Nephron progenitor cell (in vitro differentiated cells): Measurements from ENCODE around the gene ABLIM3.

Source experiments
- DNase-seq: peaks from one replicate; pipeline ENCODE4 v3.0.0; 2021
- H3K27ac Mint-ChIP-seq: 2 replicates; pipeline ENCODE4 v1.8.0; 2021; ENCODE audit warnings: mild to moderate bottlenecking, moderate library complexity, mixed read lengths
- H3K27me3 Mint-ChIP-seq: 2 replicates; pipeline ENCODE4 v1.8.0; 2021; ENCODE audit warnings: mild to moderate bottlenecking, low read depth, mixed read lengths; ENCODE audit not compliant: poor library complexity
- H3K36me3 Mint-ChIP-seq: 2 replicates; pipeline ENCODE4 v1.8.0; 2021; ENCODE audit warnings: low read depth, mixed read lengths
- H3K4me1 Mint-ChIP-seq: 2 replicates; pipeline ENCODE4 v1.8.0; 2021; ENCODE audit warnings: mixed read lengths
- H3K4me3 Mint-ChIP-seq: 2 replicates; pipeline ENCODE4 v1.8.0; 2021; ENCODE audit warnings: mild to moderate bottlenecking, moderate library complexity, mixed read lengths
- H3K9me3 Mint-ChIP-seq: 2 replicates; pipeline ENCODE4 v1.8.0; 2021; ENCODE audit warnings: mild to moderate bottlenecking, moderate library complexity, mixed read lengths
- TF ChIP-seq, protein P1 (sequence below): fragments of 200-600 bp; sonication (generic); IDR thresholded peaks from 2 replicates; pipeline ENCODE4 v1.5.0; 2021; ENCODE audit warnings: antibody characterized with exemption

The ABLIM3 gene

DNA sequence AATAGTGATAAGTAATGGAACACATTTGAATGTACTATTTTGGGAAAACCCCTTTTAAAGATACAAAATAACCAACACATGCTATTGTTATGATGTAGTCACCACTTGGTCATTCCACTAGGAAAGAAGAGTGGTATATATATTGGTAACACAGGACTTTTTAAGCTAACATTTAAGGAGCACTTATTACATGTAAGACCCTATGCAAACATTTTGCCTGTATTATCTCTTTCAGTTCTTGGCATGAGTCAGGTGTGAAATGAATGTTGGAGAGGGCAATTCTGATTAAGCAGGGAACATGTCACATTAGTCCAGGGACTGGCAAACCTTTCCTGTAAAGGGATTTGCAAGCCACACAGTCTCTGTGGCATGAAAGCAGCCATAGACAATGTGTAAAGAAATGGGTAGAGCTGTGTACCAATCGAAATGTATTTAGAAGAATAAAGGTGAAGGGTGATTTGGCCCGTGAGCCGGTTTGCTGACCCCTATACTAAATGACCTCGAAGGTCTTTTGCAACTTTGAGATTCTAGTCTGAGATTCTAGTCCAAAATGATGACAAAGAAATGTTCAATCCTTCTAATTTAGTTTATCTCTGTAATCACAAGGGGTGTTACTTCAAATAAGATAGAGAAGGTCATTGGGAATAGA is 15.3 kb downstream of the ABLIM3 start:
- DNase-seq = no peak
- Mint-ChIP-seq H3K9me3 (no peaks in the 10 kb centered on the region), H3K27ac (no peak overlapping the region), H3K27me3 (peaks cover 7% of the 10 kb centered on the region), H3K4me1 (peaks cover 12% of the 10 kb centered on the region), H3K4me3 (no peak overlapping the region), H3K36me3 (no peaks in the 10 kb centered on the region)
- TF ChIP-seq, protein P1, sequence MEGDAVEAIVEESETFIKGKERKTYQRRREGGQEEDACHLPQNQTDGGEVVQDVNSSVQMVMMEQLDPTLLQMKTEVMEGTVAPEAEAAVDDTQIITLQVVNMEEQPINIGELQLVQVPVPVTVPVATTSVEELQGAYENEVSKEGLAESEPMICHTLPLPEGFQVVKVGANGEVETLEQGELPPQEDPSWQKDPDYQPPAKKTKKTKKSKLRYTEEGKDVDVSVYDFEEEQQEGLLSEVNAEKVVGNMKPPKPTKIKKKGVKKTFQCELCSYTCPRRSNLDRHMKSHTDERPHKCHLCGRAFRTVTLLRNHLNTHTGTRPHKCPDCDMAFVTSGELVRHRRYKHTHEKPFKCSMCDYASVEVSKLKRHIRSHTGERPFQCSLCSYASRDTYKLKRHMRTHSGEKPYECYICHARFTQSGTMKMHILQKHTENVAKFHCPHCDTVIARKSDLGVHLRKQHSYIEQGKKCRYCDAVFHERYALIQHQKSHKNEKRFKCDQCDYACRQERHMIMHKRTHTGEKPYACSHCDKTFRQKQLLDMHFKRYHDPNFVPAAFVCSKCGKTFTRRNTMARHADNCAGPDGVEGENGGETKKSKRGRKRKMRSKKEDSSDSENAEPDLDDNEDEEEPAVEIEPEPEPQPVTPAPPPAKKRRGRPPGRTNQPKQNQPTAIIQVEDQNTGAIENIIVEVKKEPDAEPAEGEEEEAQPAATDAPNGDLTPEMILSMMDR = no peak

DNA sequence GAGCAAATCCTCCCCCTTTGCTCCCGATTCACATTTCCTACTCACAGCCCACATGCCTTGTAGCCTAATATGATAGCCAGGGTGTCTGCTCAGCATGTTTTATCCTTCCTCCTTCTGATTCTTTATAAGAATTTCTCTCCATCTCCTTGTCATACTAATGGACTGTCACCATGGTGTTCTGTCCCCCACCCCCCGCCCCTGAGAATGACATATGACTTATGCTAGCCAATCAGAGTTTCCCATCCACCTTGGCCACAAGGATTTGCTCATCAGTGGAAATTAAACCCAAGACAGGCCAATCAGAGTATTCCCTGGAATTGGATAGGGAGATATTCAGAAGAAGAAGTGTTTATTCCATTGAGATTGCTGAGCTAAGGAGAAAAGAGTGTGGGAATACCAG is 16.0 kb downstream of the ABLIM3 start:
- TF ChIP-seq, protein P1 = no peak
- Mint-ChIP-seq H3K4me1 (peaks cover 12% of the 10 kb centered on the region), H3K36me3 (no peaks in the 10 kb centered on the region), H3K27me3 (peaks cover 10% of the 10 kb centered on the region), H3K4me3 (no peak overlapping the region), H3K27ac (no peak overlapping the region), H3K9me3 (no peaks in the 10 kb centered on the region)
- no peak for DNase-seq

DNA sequence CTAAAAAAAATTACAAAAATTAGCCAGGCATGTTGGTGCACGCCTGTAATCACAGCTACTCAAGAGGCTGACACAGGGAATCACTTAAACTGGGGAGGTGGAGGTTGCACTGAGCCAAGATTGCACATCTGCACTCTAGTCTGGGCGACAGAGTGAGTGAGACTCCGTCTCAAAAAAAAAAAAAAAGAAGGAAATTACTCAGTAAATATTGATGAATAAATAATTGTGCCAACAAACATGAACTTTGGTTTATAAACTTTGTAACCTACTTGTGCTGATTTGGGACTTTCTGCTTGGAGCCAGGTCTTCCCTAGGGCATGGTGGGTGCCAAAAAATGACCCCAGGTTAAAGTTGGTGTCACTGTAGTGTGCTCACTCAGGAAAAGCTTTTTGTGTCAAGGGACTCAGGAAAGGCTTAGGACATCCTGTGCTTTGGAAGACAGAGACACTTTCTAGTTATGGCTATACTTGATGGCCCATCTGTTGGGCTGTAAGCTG is 19.0 kb downstream of the ABLIM3 start:
- Mint-ChIP-seq H3K4me3 (no peak overlapping the region), H3K27me3 (peaks cover 16% of the 10 kb centered on the region), H3K36me3 (no peaks in the 10 kb centered on the region), H3K4me1 (no peaks in the 10 kb centered on the region), H3K27ac (no peak overlapping the region), H3K9me3 (no peaks in the 10 kb centered on the region)
- TF ChIP-seq, protein P1 = no peak
- DNase-seq = no peak

DNA sequence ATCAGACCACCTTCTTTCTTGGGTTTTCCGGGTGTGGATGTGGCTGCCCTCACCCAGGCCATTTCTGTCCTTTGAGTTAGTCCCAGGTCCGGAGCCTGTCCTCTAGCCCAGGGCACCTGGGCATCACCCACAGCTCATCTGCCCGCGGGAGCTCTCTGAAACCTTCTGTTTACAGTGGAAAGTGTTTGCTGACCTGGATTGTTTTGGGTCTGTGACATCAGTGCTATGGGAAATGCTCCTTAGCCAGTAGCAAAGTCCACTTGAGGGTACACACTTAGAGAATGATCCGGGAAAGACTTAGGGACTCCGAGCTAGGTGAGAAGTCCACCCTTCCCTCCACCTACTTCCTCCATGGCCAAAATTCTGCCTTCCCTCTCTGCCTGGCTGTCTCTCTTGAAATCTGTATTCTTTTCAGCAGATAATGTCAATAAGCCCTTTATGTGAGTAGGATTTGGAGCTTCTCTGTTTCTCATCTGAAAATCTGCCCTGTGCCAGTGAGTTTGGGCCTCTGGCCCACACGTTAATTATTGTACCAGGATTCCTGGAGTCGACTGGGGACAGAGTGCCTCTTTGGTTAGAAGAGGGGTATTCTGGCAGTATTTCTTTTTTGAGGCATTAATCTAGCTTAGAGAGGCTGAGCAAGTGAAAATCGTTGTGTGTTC is 19.9 kb downstream of the ABLIM3 start:
- Mint-ChIP-seq H3K27ac (no peak overlapping the region), H3K4me1 (no peaks in the 10 kb centered on the region), H3K9me3 (no peaks in the 10 kb centered on the region), H3K27me3 (peaks cover 14% of the 10 kb centered on the region), H3K4me3 (no peak overlapping the region), H3K36me3 (no peaks in the 10 kb centered on the region)
- TF ChIP-seq, protein P1 = no peak
- no peak for DNase-seq

DNA sequence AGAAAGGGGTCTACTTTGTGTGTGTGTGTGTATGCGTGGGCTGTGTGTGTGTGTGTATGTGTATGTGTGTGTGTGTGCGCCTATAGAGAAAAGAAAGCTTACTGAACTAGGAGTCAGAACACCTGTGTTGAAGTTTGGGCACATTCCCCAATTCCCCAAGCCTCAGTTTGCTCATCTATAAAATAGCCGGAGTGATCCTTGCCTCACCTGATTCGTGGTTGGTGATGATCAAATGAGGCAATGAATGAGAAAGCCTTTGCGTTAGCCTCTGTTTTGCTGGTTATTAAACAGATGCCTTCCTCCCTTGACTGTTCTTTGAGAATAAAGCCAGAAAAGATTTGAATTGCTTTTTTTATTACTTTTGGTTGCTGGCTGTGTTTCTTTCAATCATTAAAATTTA is 20.6 kb downstream of the ABLIM3 start:
- DNase-seq = no peak
- H3K4me3 Mint-ChIP-seq = no peak overlapping the region
- peaks cover 16% of the 10 kb centered on the region for H3K27me3 Mint-ChIP-seq
- no peaks in the 10 kb centered on the region for H3K9me3 Mint-ChIP-seq
- no peaks in the 10 kb centered on the region for H3K4me1 Mint-ChIP-seq
- no peak overlapping the region for H3K27ac Mint-ChIP-seq
- no peaks in the 10 kb centered on the region for H3K36me3 Mint-ChIP-seq
- TF ChIP-seq, protein P1 = no peak
